ENCODE results near the gene KIF5A.

DNA sequence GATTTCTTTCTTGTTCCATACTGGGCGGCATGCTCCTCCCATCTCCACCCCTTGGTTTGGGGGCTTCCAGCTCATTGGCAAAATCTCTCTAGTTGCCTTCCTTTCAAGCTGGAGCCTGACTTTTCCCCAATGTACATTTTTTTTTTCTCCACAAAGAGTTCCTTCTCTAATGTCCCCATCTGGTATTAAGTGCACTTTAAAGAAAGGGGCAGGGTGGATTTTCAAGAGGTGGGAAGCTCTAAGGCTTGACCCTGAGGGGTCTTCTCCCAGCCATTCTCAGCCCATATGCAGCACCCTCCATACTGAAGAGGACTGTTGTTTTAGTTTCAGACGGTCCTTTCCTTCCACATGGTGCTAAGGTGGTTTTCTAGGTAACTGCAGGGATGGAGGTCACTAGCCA is 35.3 kb downstream of the KIF5A start:
- TF ChIP-seq POU6F1 (CRISPR knock-in tag; IDR thresholded peaks at IDR 0.05; ENCODE audit: borderline replicate concordance, low read depth) (no peak), CREB5 (CRISPR knock-in tag; IDR thresholded peaks at IDR 0.05; ENCODE audit: low read depth) (no peak), GLIS3 (CRISPR knock-in tag; IDR thresholded peaks at IDR 0.05) (no peak)

Measured in SK-N-SH treated with all-trans-retinoic acid at 6 μM for 48 hours (cell line).